AG04449 (cell line): Measurements from ENCODE around the gene SLC6A4.
"Not testable (repeated sequence)": the region's sequence is repeated elsewhere in the genome, so short reads cannot be mapped to it uniquely, and the experiment has no call there.

ENCODE experiments used
- CTCF ChIA-PET: fragments of 350-600 bp; formaldehyde crosslinking; extraction: SDS; loops from one replicate; lab custom pipeline; 2021; ENCODE audit warnings: antibody characterized with exemption; lab: Yijun Ruan, JAX
- POLR2A ChIA-PET: fragments of 400-600, 350-600 bp; formaldehyde crosslinking; extraction: SDS; loops from one replicate; lab custom pipeline; 2020; ENCODE audit warnings: antibody characterized with exemption, inconsistent platforms; lab: Yijun Ruan, JAX
- DNase-seq: peaks from one replicate; pipeline ENCODE4 v3.0.0-alpha.2; 2010; ENCODE audit warnings: low read depth, low spot score
- H3K4me3 ChIP-seq: 2 replicates; pipeline ENCODE4 v1.5.1; 2011; ENCODE audit warnings: low read depth, mild to moderate bottlenecking, control low read depth, low read length
- CTCF ChIP-seq: IDR thresholded peaks from one replicate; pipeline ENCODE4 v1.5.1; 2011; ENCODE audit warnings: mild to moderate bottlenecking, moderate library complexity, low read length, control low read depth, inconsistent platforms; ENCODE audit not compliant: insufficient read depth; ENCODE audit errors: missing control alignments

Gene SLC6A4

GRCh38 chr17:30160419-30161172 is 74.9 kb downstream of the SLC6A4 start:
- no peak for DNase-seq

GRCh38 chr17:30158896-30159625 is 76.4 kb downstream of the SLC6A4 start:
- no peak for DNase-seq
- no peak overlapping the region for H3K4me3 ChIP-seq
- POLR2A ChIA-PET, result interaction anchor here (0.5 kb wide), 1 partner anchor 1224 kb away, joined by 4 read pairs; no protein-coding TSS in a partner anchor
- TF ChIP-seq CTCF, result no peak
- CTCF ChIA-PET, result interaction anchor here (1.4 kb wide), 1 partner anchor 54 kb away, joined by 3 read pairs; no protein-coding TSS in a partner anchor

More at GRCh38 chr17:30160419-30161172, 74.9 kb downstream of the SLC6A4 start:
- ChIA-PET CTCF (no interaction called here), POLR2A (no interaction called here)
- no peak overlapping the region for H3K4me3 ChIP-seq
- no peak for TF ChIP-seq CTCF

GRCh38 chr17:30155389-30155788 is 80.1 kb downstream of the SLC6A4 start:
- TF ChIP-seq CTCF, result no peak
- ChIA-PET CTCF (interaction anchor here (1.6 kb wide), 1 partner anchor 30 kb away, joined by 4 read pairs; no protein-coding TSS in a partner anchor), POLR2A (no interaction called here)
- DNase-seq, result no peak
- no peak overlapping the region for H3K4me3 ChIP-seq

GRCh38 chr17:30153463-30153862 is 82.0 kb downstream of the SLC6A4 start:
- H3K4me3 ChIP-seq, result no peak overlapping the region
- ChIA-PET POLR2A (no interaction called here), CTCF (no interaction called here)
- DNase-seq, result no peak
- TF ChIP-seq CTCF, result no peak

- H3K4me3 ChIP-seq, result no peak overlapping the region
- ChIA-PET POLR2A (no interaction called here), CTCF (interaction anchor here (0.7 to 1.4 kb wide), 2 partner anchors 26 to 27 kb away, joined by 3 read pairs; no protein-coding TSS in a partner anchor)
- DNase-seq, result no peak
- no peak for TF ChIP-seq CTCF
Measured at GRCh38 chr17:30151471-30151870, 84.0 kb downstream of the SLC6A4 start.

- H3K4me3 ChIP-seq, result no peak overlapping the region
- no peak for TF ChIP-seq CTCF
- POLR2A ChIA-PET, result no interaction called here
- DNase-seq, result no peak
- CTCF ChIA-PET, result interaction anchor here (3.7 kb wide), 1 partner anchor 24 kb away, joined by 20 read pairs; no protein-coding TSS in a partner anchor
Measured at GRCh38 chr17:30148376-30148775, 87.1 kb downstream of the SLC6A4 start.

GRCh38 chr17:30147860-30148259 is 87.6 kb downstream of the SLC6A4 start:
- H3K4me3 ChIP-seq, POLR2A ChIA-PET, DNase-seq: not testable (repeated sequence)
- CTCF ChIA-PET, result interaction anchor here (3.7 kb wide), 1 partner anchor 23 kb away, joined by 20 read pairs; no protein-coding TSS in a partner anchor
